ENCODE results near the gene CAMK4.

DNA sequence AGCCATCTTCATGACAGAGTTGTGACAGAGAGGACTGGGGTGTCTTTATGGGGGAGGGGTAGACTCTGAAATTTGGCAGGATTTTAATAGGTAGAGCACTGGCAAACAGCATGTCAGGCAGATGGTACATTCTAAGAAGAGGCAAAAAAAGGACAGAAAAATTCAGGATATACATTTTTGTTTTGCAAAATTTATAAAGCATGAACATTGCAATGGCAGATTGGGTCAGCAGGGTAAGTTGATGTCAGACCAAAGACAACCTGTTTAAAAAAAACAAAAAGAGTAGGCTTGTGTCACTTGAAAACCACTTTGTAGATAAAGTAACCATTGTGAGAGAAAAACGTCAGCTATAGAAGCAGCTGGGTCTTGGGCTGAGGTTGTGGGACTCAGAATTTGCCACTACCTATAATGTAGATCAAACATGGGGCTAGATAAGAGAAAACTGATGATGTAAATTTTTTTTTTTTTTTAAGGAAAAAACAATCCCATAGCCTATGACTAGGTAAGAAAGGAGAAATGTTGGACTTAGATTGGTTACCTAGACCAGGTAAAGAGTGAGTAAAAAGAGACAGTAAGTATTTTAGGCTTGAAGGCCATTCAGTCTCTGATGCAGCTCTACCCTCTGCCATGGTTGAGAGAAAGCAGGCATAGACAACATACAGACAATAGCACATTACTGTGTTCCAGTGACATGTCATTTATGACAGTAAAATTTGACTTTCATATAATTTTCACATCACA is 8.3 kb downstream of the CAMK4 start:
- TF ChIP-seq, protein P1, sequence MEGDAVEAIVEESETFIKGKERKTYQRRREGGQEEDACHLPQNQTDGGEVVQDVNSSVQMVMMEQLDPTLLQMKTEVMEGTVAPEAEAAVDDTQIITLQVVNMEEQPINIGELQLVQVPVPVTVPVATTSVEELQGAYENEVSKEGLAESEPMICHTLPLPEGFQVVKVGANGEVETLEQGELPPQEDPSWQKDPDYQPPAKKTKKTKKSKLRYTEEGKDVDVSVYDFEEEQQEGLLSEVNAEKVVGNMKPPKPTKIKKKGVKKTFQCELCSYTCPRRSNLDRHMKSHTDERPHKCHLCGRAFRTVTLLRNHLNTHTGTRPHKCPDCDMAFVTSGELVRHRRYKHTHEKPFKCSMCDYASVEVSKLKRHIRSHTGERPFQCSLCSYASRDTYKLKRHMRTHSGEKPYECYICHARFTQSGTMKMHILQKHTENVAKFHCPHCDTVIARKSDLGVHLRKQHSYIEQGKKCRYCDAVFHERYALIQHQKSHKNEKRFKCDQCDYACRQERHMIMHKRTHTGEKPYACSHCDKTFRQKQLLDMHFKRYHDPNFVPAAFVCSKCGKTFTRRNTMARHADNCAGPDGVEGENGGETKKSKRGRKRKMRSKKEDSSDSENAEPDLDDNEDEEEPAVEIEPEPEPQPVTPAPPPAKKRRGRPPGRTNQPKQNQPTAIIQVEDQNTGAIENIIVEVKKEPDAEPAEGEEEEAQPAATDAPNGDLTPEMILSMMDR (IDR thresholded peaks at IDR 0.05): no peak
- TF ChIP-seq POLR2A (IDR thresholded peaks at IDR 0.05): no peak
